MCF 10A (cell line): ENCODE results near the gene IL2RA. TPM values are rescaled to one million over a fixed set of nuclear protein-coding genes. Genes with fewer than 3 reads are reported as not detected.
"Not testable (repeated sequence)": the region's sequence is repeated elsewhere in the genome, so short reads cannot be mapped to it uniquely, and the experiment has no call there.

Experiments used
- BruUV-seq: library from RNA; stranded (reverse); fragments of 400-500 nt; replicated peaks from 2 replicates; lab custom pipeline; 2021; lab: Mats Ljungman, UMichigan
- CTCF ChIA-PET: fragments of 300-600 bp; sonication (Branson Sonifier 250); formaldehyde crosslinking; extraction: SDS; loops from one replicate; lab custom pipeline; 2021; ENCODE audit warnings: antibody characterized with exemption, inconsistent platforms; lab: Yijun Ruan, JAX
- POLR2A ChIA-PET: fragments of 300-600, 350-650 bp; sonication (Branson Sonifier 250); formaldehyde crosslinking; extraction: SDS; loops from one replicate; lab custom pipeline; 2020; ENCODE audit warnings: antibody characterized with exemption, inconsistent platforms; lab: Yijun Ruan, JAX
- DNase-seq: peaks from one replicate; pipeline ENCODE4 v3.0.0-alpha.2; 2018; ENCODE audit not compliant: unreplicated experiment
- H3K27ac Mint-ChIP-seq: one replicate; pipeline ENCODE4 v1.8.0; 2022; ENCODE audit warnings: mild to moderate bottlenecking, low read depth, mixed read lengths; ENCODE audit not compliant: unreplicated experiment
- H3K27me3 Mint-ChIP-seq: one replicate; pipeline ENCODE4 v1.8.0; 2022; ENCODE audit warnings: mixed read lengths; ENCODE audit not compliant: insufficient read depth, unreplicated experiment
- H3K36me3 Mint-ChIP-seq: one replicate; pipeline ENCODE4 v1.8.0; 2022; ENCODE audit warnings: mild to moderate bottlenecking, moderate library complexity, mixed read lengths; ENCODE audit not compliant: insufficient read depth, unreplicated experiment
- H3K4me1 Mint-ChIP-seq: one replicate; pipeline ENCODE4 v1.8.0; 2022; ENCODE audit warnings: mixed read lengths; ENCODE audit not compliant: insufficient read depth, unreplicated experiment
- H3K4me3 Mint-ChIP-seq: one replicate; pipeline ENCODE4 v1.8.0; 2022; ENCODE audit warnings: mild to moderate bottlenecking, moderate library complexity, mixed read lengths; ENCODE audit not compliant: unreplicated experiment
- H3K9me3 Mint-ChIP-seq: one replicate; pipeline ENCODE4 v1.8.0; 2022; ENCODE audit warnings: mixed read lengths; ENCODE audit not compliant: unreplicated experiment
- CTCF ChIP-seq: fragments of 200-600 bp; IDR thresholded peaks from one replicate; pipeline ENCODE4 v1.8.0; 2022; ENCODE audit warnings: antibody characterized with exemption, mild to moderate bottlenecking; ENCODE audit not compliant: unreplicated experiment
- intact Hi-C: fragments of 100-400 bp; cut with micrococcal nuclease; formaldehyde crosslinking; loops from 2 replicates; pipeline ENCODE4 v1.14.1; 2022
- total RNA-seq: library from RNA; stranded (reverse); gene quantifications from 2 replicates; pipeline ENCODE4 v1.2.3, GENCODE V29; 2022

Gene IL2RA
- total RNA-seq, 1 experiment from 2014 or later = not detected

- Mint-ChIP-seq H3K4me3 (no peak overlapping the region), H3K4me1 (peaks cover 6% of the 10 kb centered on the region), H3K27ac (no peak overlapping the region), H3K9me3 (no peaks in the 10 kb centered on the region), H3K36me3 (peaks cover 4% of the 10 kb centered on the region), H3K27me3 (no peaks in the 10 kb centered on the region)
- TF ChIP-seq CTCF = no peak
- ChIA-PET CTCF (no interaction called here), POLR2A (no interaction called here)
- intact Hi-C loops = no loop called here
- DNase-seq = no peak
- no TSS peak for BruUV-seq
Observed at GRCh38 chr10:5963591-5963990, 98.6 kb downstream of the IL2RA start.

GRCh38 chr10:5963071-5963470 lies 99.1 kb downstream of the IL2RA start:
- ChIA-PET CTCF (no interaction called here), POLR2A (no interaction called here)
- H3K27ac Mint-ChIP-seq = no peak overlapping the region
- no peaks in the 10 kb centered on the region for H3K9me3 Mint-ChIP-seq
- TF ChIP-seq CTCF = no peak
- intact Hi-C loops = no loop called here
- H3K4me1 Mint-ChIP-seq = peaks cover 6% of the 10 kb centered on the region
- H3K27me3 Mint-ChIP-seq = no peaks in the 10 kb centered on the region
- no peak for DNase-seq
- BruUV-seq = no TSS peak
- no peak overlapping the region for H3K4me3 Mint-ChIP-seq
- H3K36me3 Mint-ChIP-seq = peaks cover 4% of the 10 kb centered on the region

- intact Hi-C loops, DNase-seq, H3K36me3 Mint-ChIP-seq, H3K9me3 Mint-ChIP-seq, H3K27me3 Mint-ChIP-seq, H3K27ac Mint-ChIP-seq, H3K4me1 Mint-ChIP-seq, BruUV-seq, POLR2A ChIA-PET, CTCF ChIA-PET, H3K4me3 Mint-ChIP-seq: not testable (repeated sequence)
Observed at GRCh38 chr10:5962358-5962940, 99.7 kb downstream of the IL2RA start.

- Mint-ChIP-seq H3K4me1 (peaks cover 6% of the 10 kb centered on the region), H3K36me3 (peaks cover 4% of the 10 kb centered on the region), H3K27ac (no peak overlapping the region), H3K9me3 (no peaks in the 10 kb centered on the region), H3K4me3 (no peak overlapping the region), H3K27me3 (no peaks in the 10 kb centered on the region)
- BruUV-seq = no TSS peak
- TF ChIP-seq CTCF = no peak
- no peak for DNase-seq
- CTCF ChIA-PET = no interaction called here
- POLR2A ChIA-PET = interaction anchor here (2.8 kb wide), 1 partner anchor 10 kb away, joined by 15 read pairs; no protein-coding TSS in a partner anchor
- intact Hi-C loops = no loop called here
Observed at GRCh38 chr10:5961405-5962100, 100.6 kb downstream of the IL2RA start.

GRCh38 chr10:5960973-5961275 lies 101.2 kb downstream of the IL2RA start:
- intact Hi-C loops, H3K4me3 Mint-ChIP-seq, H3K36me3 Mint-ChIP-seq, DNase-seq, BruUV-seq, H3K9me3 Mint-ChIP-seq, H3K4me1 Mint-ChIP-seq, H3K27ac Mint-ChIP-seq, H3K27me3 Mint-ChIP-seq: not testable (repeated sequence)
- ChIA-PET POLR2A (interaction anchor here (2.8 kb wide), 1 partner anchor 10 kb away, joined by 15 read pairs; no protein-coding TSS in a partner anchor), CTCF (interaction anchor here (1.4 kb wide), 1 partner anchor 127 kb away, joined by 4 read pairs; no protein-coding TSS in a partner anchor)
